SK-N-MC (cell line): ENCODE results near the gene CARM1.

Experiments used
- EZH2 ChIP-seq: fragments of 200-600 bp; sonication (generic); IDR thresholded peaks from one replicate; pipeline ENCODE4 v1.6.1; 2017; ENCODE audit warnings: antibody characterized with exemption
- FOXP2 ChIP-seq: optimal IDR thresholded peaks from 2 replicates; pipeline ENCODE3; 2011; ENCODE audit warnings: mild to moderate bottlenecking, moderate library complexity; ENCODE audit not compliant: insufficient read depth; ENCODE audit errors: extremely low read length, control extremely low read depth
- POLR2AphosphoS5 ChIP-seq: IDR thresholded peaks from 2 replicates; pipeline ENCODE4 v1.6.1; 2012; ENCODE audit warnings: mild to moderate bottlenecking, low read depth, low read length, borderline replicate concordance

DNA sequence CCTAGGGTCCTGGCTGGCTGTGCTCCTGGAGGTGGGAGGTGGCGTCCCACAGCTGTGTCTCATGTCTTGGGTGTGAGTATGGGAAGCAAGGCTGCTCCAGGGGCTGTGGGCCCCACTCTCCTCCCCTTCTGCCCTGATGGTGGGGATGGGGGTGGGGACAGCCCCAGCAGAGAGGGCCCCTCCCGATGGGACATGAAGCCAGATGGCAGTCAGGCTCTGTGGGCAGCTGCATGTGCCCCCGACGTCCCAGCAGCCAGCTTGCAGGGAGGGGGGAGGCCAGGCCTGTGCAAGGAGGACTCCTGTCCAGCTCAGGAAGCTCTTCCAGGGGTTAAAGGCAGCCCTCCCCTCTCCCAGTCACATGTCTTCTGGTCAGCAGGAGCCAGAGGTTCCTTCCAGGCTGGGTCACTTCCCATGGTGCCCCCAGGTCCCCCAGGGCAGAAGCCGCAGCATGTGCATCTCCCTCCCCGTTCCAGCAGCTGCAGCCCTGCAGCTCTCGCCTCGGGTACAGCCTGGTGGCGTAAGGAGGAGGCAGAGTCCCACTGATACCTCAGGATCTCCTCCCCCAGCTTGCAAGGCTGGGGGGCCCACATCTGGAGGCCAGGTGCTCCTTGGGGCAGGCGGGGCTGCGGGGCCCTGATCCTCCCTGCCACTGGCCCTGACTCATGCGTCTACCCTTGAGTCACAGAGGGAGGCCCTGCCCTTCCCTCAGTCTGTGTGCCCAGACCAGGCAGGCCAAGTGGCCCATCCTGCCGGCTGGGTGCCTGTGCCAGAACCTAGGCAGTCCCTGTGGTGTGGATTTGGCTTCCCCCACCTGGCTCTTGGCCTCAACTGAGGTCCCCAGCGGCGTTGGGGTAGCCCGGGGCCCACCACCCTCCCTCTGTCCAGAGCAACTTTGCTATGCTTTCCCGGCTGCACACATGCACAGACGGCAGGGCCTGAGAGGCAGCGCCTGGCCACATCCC, 44.1 kb downstream of the CARM1 start:
- TF ChIP-seq POLR2AphosphoS5 (no peak), EZH2 (no peak), FOXP2 (no peak)
